H9 (cell line): ENCODE data around the gene WASF3. TPM values are rescaled to one million over a fixed set of nuclear protein-coding genes. Genes with fewer than 3 reads are reported as not detected.

Experiments
- DNase-seq: peaks from one replicate; pipeline ENCODE4 v3.0.0-alpha.2; 2017
- H2AFZ ChIP-seq: one replicate; pipeline ENCODE4 v1.6.1; 2013; ENCODE audit warnings: mild to moderate bottlenecking, low read length, control low read depth, moderate library complexity
- H2AK5ac ChIP-seq: 2 replicates; pipeline ENCODE4 v1.6.1; 2013; ENCODE audit warnings: low read length, control low read depth, mixed read lengths; ENCODE audit not compliant: insufficient read length
- H2BK120ac ChIP-seq: one replicate; pipeline ENCODE4 v1.6.1; 2013; ENCODE audit warnings: low read depth, mild to moderate bottlenecking, low read length, control low read depth, inconsistent platforms; ENCODE audit not compliant: poor library complexity, severe bottlenecking
- H2BK12ac ChIP-seq: 2 replicates; pipeline ENCODE4 v1.6.1; 2013; ENCODE audit warnings: low read length, control low read depth, mixed read lengths, low read depth; ENCODE audit not compliant: insufficient read length
- H2BK15ac ChIP-seq: 2 replicates; pipeline ENCODE4 v1.6.1; 2013; ENCODE audit warnings: low read depth, low read length, control low read depth
- H2BK20ac ChIP-seq: one replicate; pipeline ENCODE4 v1.6.1; 2013; ENCODE audit warnings: low read depth, mild to moderate bottlenecking, low read length, control low read depth, inconsistent platforms; ENCODE audit not compliant: poor library complexity, severe bottlenecking
- H2BK5ac ChIP-seq: 2 replicates; pipeline ENCODE4 v1.6.1; 2013; ENCODE audit warnings: low read length, control low read depth, mixed read lengths; ENCODE audit not compliant: insufficient read length
- H3K14ac ChIP-seq: 2 replicates; pipeline ENCODE4 v1.6.1; 2013; ENCODE audit warnings: low read length, control low read depth; ENCODE audit not compliant: insufficient read depth
- H3K18ac ChIP-seq: 2 replicates; pipeline ENCODE4 v1.6.1; 2013; ENCODE audit warnings: low read depth, mild to moderate bottlenecking, mixed read lengths, low read length, control low read depth; ENCODE audit not compliant: insufficient read length
- H3K23ac ChIP-seq: 2 replicates; pipeline ENCODE4 v1.6.1; 2013; ENCODE audit warnings: low read length, control low read depth, mixed read lengths, low read depth; ENCODE audit not compliant: insufficient read length
- H3K23me2 ChIP-seq: 2 replicates; pipeline ENCODE4 v1.6.1; 2013; ENCODE audit warnings: low read depth, mild to moderate bottlenecking, mixed read lengths, low read length, control low read depth; ENCODE audit not compliant: insufficient read length, poor library complexity, severe bottlenecking
- H3K27ac ChIP-seq: 2 replicates; pipeline ENCODE4 v1.5.1; 2013; ENCODE audit warnings: low read length, control low read depth, mixed read lengths, low read depth; ENCODE audit not compliant: insufficient read length
- H3K27me3 ChIP-seq: 2 replicates; pipeline ENCODE4 v1.6.1; 2013; ENCODE audit warnings: low read length, control low read depth, inconsistent platforms; ENCODE audit not compliant: insufficient read depth
- H3K4ac ChIP-seq: 2 replicates; pipeline ENCODE4 v1.6.1; 2013; ENCODE audit warnings: low read depth, mild to moderate bottlenecking, control low read depth, inconsistent platforms, low read length, moderate library complexity
- H3K4me1 ChIP-seq: 2 replicates; pipeline ENCODE4 v1.6.1; 2013; ENCODE audit warnings: low read length, control low read depth, inconsistent platforms; ENCODE audit not compliant: insufficient read depth
- H3K4me2 ChIP-seq: 2 replicates; pipeline ENCODE4 v1.6.1; 2013; ENCODE audit warnings: low read length, control low read depth, mixed read lengths; ENCODE audit not compliant: insufficient read length, insufficient read depth
- H3K56ac ChIP-seq: 2 replicates; pipeline ENCODE4 v1.6.1; 2013; ENCODE audit warnings: low read depth, mild to moderate bottlenecking, mixed read lengths, low read length, control low read depth; ENCODE audit not compliant: insufficient read length
- H3K79me1 ChIP-seq: 2 replicates; pipeline ENCODE4 v1.6.1; 2013; ENCODE audit warnings: low read depth, mild to moderate bottlenecking, moderate library complexity, low read length, control low read depth, inconsistent platforms; ENCODE audit not compliant: insufficient read depth, poor library complexity, severe bottlenecking
- H3K79me2 ChIP-seq: 2 replicates; pipeline ENCODE4 v1.6.1; 2013; ENCODE audit warnings: low read length, control low read depth, inconsistent platforms; ENCODE audit not compliant: insufficient read depth
- H3K9ac ChIP-seq: 2 replicates; pipeline ENCODE4 v1.6.1; 2013; ENCODE audit warnings: low read length, control low read depth, mixed read lengths; ENCODE audit not compliant: insufficient read length; ENCODE audit errors: extremely low read depth
- H3K9me3 ChIP-seq: one replicate; pipeline ENCODE4 v1.6.1; 2013; ENCODE audit warnings: low read depth, low read length, inconsistent platforms; ENCODE audit not compliant: control insufficient read depth
- H3T11ph ChIP-seq: one replicate; pipeline ENCODE4 v1.6.1; 2013; ENCODE audit warnings: mild to moderate bottlenecking, low read length, control low read depth, inconsistent platforms
- H4K20me1 ChIP-seq: one replicate; pipeline ENCODE4 v1.6.1; 2013; ENCODE audit not compliant: control insufficient read depth, insufficient read length, insufficient read depth
- H4K5ac ChIP-seq: 2 replicates; pipeline ENCODE4 v1.6.1; 2013; ENCODE audit warnings: low read depth, mild to moderate bottlenecking, mixed read lengths, low read length, control low read depth; ENCODE audit not compliant: insufficient read length
- H4K8ac ChIP-seq: replicated peaks from 2 replicates; pipeline ENCODE4 v1.6.1; 2013; ENCODE audit warnings: low read length, control low read depth, mixed read lengths, low read depth; ENCODE audit not compliant: insufficient read length
- H4K91ac ChIP-seq: 2 replicates; pipeline ENCODE4 v1.6.1; 2013; ENCODE audit warnings: low read depth, mild to moderate bottlenecking, moderate library complexity, mixed read lengths, low read length, control low read depth; ENCODE audit not compliant: insufficient read length
- H3K27ac Mint-ChIP-seq, 3 experiments: 2 replicates in 2 of 3; 3 replicates in 1 of 3; pipeline ENCODE4 v1.8.0; 2020 to 2021; ENCODE audit warnings: mixed read lengths in 3 of 3, mild to moderate bottlenecking in 1 of 3, moderate library complexity in 1 of 3
- H3K27me3 Mint-ChIP-seq: 2 replicates; pipeline ENCODE4 v1.8.0; 2021; ENCODE audit warnings: low read depth, mild to moderate bottlenecking, moderate library complexity, mixed read lengths
- H3K36me3 Mint-ChIP-seq, 3 experiments: 2 replicates in 2 of 3; 3 replicates in 1 of 3; pipeline ENCODE4 v1.8.0; 2020 to 2021; ENCODE audit warnings: low read depth in 3 of 3, mixed read lengths in 3 of 3; ENCODE audit not compliant: insufficient read depth in 1 of 3
- H3K4me1 Mint-ChIP-seq, 2 experiments: 2 replicates each; pipeline ENCODE4 v1.8.0; 2020; ENCODE audit warnings: mixed read lengths in 2 of 2
- H3K4me3 Mint-ChIP-seq, 2 experiments: 2 replicates in 1 of 2; 3 replicates in 1 of 2; pipeline ENCODE4 v1.8.0; 2020 to 2021; ENCODE audit warnings: mild to moderate bottlenecking in 2 of 2, mixed read lengths in 2 of 2, moderate library complexity in 1 of 2
- H3K9me3 Mint-ChIP-seq, 2 experiments: 2 replicates in 1 of 2; 3 replicates in 1 of 2; pipeline ENCODE4 v1.8.0; 2020; ENCODE audit warnings: mild to moderate bottlenecking in 2 of 2, mixed read lengths in 2 of 2, moderate library complexity in 1 of 2
- CTCF ChIP-seq: fragments of 200-600 bp; sonication (generic); conservative IDR thresholded peaks from 3 replicates; pipeline ENCODE4 v1.8.0; 2021; ENCODE audit warnings: antibody characterized with exemption, mild to moderate bottlenecking
- WGBS: extraction: QIAGEN DNeasy Blood & Tissue Kit; methylation state at CpG from one replicate; pipeline ENCODE4 v1.1.7; 2013; ENCODE audit warnings: missing lambda C conversion rate, low lambda C conversion rate, mixed read lengths; ENCODE audit not compliant: insufficient read length; ENCODE audit errors: extremely low coverage; 5-methylcytosine and 5-hydroxymethylcytosine counted together
- total RNA-seq: library from RNA; stranded (reverse); gene quantifications from 2 replicates; pipeline ENCODE4 v1.2.1, GENCODE V29; 2021

WASF3 gene
- total RNA-seq, 1 experiment from 2014 or later: 22.2 TPM

GRCh38 chr13:26539738-26540292, 17.7 kb upstream of the WASF3 start:
- Mint-ChIP-seq H3K4me3 (no peak overlapping the region), H3K9me3 (no peaks in the 10 kb centered on the region), H3K27ac (no peak overlapping the region), H3K36me3 (no peaks in the 10 kb centered on the region), H3K4me1 (no peaks in the 10 kb centered on the region), H3K27me3 (peaks cover 5% of the 10 kb centered on the region)
- Histone ChIP-seq H3K18ac (no peak overlapping the region), H3K27ac (no peak overlapping the region), H3K4me2 (no peak overlapping the region), H3K23me2 (no peaks in the 10 kb centered on the region), H2BK12ac (no peak overlapping the region), H4K91ac (no peak overlapping the region), H3K23ac (no peak overlapping the region), H4K5ac (no peak overlapping the region), H3K4me1 (no peaks in the 10 kb centered on the region), H3T11ph (no peak overlapping the region), H2BK15ac (no peak overlapping the region), H2BK20ac (no peak overlapping the region), H3K9me3 (no peaks in the 10 kb centered on the region), H3K9ac (no peak overlapping the region), H2AK5ac (no peak overlapping the region), H3K56ac (no peak overlapping the region), H3K4ac (no peak overlapping the region), H4K20me1 (no peaks in the 10 kb centered on the region), H2AFZ (no peak overlapping the region), H3K27me3 (no peaks in the 10 kb centered on the region), H2BK5ac (no peak overlapping the region), H3K14ac (no peak overlapping the region), H2BK120ac (no peak overlapping the region), H4K8ac (no peak overlapping the region), H3K79me1 (no peaks in the 10 kb centered on the region), H3K79me2 (no peaks in the 10 kb centered on the region)
- no CpG with 5 or more reads among the region's 2 CpGs for WGBS
- no peak for DNase-seq
- no peak for TF ChIP-seq CTCF
